Astrocyte of the cerebellum (primary cell): ENCODE measurements around the gene ZNF581.

Source experiments
- DNase-seq: peaks from one replicate; pipeline ENCODE4 v3.0.0-alpha.2; 2011; ENCODE audit warnings: low read depth
- H3K4me3 ChIP-seq: 2 replicates; pipeline ENCODE4 v1.5.1; 2011; ENCODE audit warnings: mild to moderate bottlenecking, low read depth, low read length, moderate library complexity
- in situ Hi-C: cut with HindIII; loops from 2 replicates; pipeline ENCODE4 v1.10.0; 2017; ENCODE audit warnings: low sequenced_read_pairs
- TF ChIP-seq, protein P1 (sequence below): IDR thresholded peaks from 2 replicates; pipeline ENCODE4 v1.5.1; 2012; ENCODE audit warnings: low read length, low read depth, moderate library complexity, mild to moderate bottlenecking; ENCODE audit errors: missing control alignments

ZNF581 gene

GRCh38 chr19:55673889-55674288, 30.4 kb downstream of the ZNF581 start:
- no peak overlapping the region for H3K4me3 ChIP-seq
- in situ Hi-C loops, result no loop called here
- DNase-seq, result no peak
- TF ChIP-seq, protein P1, sequence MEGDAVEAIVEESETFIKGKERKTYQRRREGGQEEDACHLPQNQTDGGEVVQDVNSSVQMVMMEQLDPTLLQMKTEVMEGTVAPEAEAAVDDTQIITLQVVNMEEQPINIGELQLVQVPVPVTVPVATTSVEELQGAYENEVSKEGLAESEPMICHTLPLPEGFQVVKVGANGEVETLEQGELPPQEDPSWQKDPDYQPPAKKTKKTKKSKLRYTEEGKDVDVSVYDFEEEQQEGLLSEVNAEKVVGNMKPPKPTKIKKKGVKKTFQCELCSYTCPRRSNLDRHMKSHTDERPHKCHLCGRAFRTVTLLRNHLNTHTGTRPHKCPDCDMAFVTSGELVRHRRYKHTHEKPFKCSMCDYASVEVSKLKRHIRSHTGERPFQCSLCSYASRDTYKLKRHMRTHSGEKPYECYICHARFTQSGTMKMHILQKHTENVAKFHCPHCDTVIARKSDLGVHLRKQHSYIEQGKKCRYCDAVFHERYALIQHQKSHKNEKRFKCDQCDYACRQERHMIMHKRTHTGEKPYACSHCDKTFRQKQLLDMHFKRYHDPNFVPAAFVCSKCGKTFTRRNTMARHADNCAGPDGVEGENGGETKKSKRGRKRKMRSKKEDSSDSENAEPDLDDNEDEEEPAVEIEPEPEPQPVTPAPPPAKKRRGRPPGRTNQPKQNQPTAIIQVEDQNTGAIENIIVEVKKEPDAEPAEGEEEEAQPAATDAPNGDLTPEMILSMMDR, result no peak

DNA sequence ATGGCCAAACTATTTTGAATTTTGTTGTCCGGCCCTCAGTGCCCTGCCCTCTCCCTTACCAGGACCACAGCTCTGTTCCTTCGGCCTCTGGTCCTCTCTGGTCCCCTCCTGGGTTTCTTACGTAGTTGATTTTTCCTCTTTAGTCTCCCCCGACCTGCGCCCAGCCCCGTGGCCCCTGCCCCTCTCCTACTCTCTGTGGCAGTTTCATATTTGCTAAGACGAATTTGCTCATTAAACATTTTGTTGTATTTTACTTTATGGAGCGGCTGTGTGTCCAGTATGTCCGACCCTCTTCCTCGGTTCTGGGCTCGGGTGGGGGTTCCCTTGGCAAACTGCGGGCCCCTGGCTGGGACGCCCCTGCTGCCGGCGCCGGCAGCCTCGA, 31.0 kb downstream of the ZNF581 start:
- no peak for DNase-seq
- TF ChIP-seq, protein P1, result no peak
- H3K4me3 ChIP-seq, result peak overlapping the region; percentile 59
- in situ Hi-C loops, result no loop called here

GRCh38 chr19:55674841-55675660, 31.6 kb downstream of the ZNF581 start, which contains the start of gene EPN1:
Gene EPN1, plus strand, starts transcription at chr19:55675226. Its CDS starts 3,402 bp downstream, at chr19:55678628.
- peak within 1 kb of the TSS; percentile 59 for H3K4me3 ChIP-seq
- TF ChIP-seq, protein P1, result no peak
- DNase-seq, result peak; percentile 91
- in situ Hi-C loops, result no loop called here

GRCh38 chr19:55675661-55676354, 32.4 kb downstream of the ZNF581 start:
- in situ Hi-C loops, result no loop called here
- TF ChIP-seq, protein P1, result no peak
- no peak for DNase-seq
- H3K4me3 ChIP-seq, result peak overlapping the region; percentile 59

DNA sequence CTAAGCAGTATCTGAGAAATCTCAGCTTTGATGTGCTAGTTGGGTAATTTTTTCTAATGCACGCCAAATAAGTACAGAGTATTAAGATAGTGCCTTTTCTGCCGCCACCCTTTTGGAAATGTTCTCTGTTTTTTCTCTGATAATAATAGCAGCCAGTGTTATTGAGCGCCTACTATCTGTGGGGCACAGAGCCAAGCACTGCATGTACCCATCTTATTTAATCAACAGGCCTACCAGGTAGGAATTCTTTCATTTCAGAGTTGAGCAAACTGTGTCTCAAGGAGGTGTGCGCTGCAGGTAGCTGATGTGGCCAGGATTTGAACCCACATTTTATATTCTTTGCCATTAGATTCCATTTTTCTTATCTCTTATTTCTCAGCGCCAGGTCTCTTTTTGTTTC, 32.9 kb downstream of the ZNF581 start:
- in situ Hi-C loops, result no loop called here
- TF ChIP-seq, protein P1, result no peak
- peak overlapping the region; percentile 59 for H3K4me3 ChIP-seq
- DNase-seq, result no peak

- TF ChIP-seq, protein P1, result no peak
- H3K4me3 ChIP-seq, result peak overlapping the region; percentile 59
- no peak for DNase-seq
- in situ Hi-C loops, result no loop called here
Observed at GRCh38 chr19:55676889-55677505, 33.5 kb downstream of the ZNF581 start.
